T47D (cell line): ENCODE measurements around the gene IKZF3.
"Not testable (repeated sequence)": the region's sequence is repeated elsewhere in the genome, so short reads cannot be mapped to it uniquely, and the experiment has no call there.

Source experiments
- DNase-seq, 2 experiments: peaks; one replicate each; pipeline versions ENCODE4 v3.0.0 to v3.0.0-alpha.2; 2011 to 2012; ENCODE audit warnings: low read depth in 1 of 2, low spot score in 1 of 2
- JUND ChIP-seq: IDR thresholded peaks from 2 replicates; pipeline ENCODE4 v1.6.1; 2012; ENCODE audit warnings: low read depth
- in situ Hi-C: cut with HindIII; loops from 2 replicates; pipeline ENCODE4 v1.10.0; 2016; ENCODE audit warnings: low sequenced_read_pairs, low pct_unique_long_range_greater_than_20kb

The IKZF3 gene

GRCh38 chr17:39781031-39781860, 82.9 kb downstream of the IKZF3 start:
- DNase-seq, result no peak
- no peak for TF ChIP-seq JUND
- in situ Hi-C loops, result no loop called here

DNA sequence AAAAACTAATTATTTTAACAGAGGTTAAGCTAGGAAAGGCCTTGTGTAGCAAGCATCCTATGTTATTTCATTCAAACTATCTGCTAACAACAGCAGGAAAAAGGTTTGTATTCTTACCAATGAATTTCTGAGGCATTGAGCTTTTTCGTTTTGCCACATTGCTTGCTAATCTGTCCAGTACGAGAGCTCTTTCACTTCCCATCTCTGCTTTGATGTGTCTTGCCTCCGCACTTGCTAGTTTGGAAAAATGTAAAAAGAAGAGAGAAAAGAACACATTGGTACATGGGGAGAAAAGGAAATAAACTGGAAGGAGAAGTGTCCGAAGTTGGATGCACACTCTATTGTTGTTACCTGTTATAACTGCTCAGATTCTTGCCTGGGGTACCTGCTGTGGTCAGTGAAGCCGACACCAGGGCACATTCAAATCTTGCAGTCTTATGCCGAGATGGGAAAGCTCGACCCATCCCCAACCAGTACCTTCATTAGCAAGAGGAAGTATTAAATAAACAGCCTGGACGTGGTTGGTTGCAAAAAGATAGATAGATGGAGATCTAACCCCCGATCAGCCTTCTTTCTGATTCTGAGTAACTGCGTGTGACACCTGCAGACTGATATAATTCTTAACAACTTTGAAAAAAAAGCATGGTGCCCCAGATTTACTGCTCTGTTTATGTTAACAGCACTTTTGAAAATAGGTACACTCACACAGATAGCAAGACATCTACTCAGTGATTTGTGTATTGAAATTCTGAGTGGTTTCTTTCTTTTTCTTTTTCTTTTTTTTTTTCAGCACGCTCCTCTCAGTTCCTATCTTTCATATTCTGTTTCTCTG, 86.4 kb downstream of the IKZF3 start:
- in situ Hi-C loops, result no loop called here
- DNase-seq, result no peak
- TF ChIP-seq JUND, result no peak

DNA sequence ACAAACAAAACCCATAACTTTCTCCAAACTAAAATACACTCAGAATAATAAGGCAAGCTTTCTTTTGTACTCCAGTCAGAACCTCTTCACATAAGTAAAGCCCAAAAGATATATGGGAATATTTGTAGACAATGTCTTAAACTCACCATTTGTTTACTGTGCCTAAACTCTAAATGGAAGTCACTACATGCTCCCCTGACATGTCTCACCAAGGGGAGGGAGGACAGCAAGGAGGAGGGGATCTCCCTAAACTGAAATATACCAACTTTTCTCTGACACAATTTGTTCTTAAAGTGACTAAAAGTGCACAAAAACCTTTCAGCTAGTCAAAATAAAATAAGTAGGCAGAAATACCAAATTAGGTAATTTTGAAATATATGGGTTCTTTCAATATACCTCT, 87.9 kb downstream of the IKZF3 start:
- TF ChIP-seq JUND, result no peak
- DNase-seq, result no peak
- in situ Hi-C loops, result no loop called here

GRCh38 chr17:39775031-39775430, 89.1 kb downstream of the IKZF3 start:
- no peak for DNase-seq
- TF ChIP-seq JUND, result no peak
- in situ Hi-C loops, result no loop called here

DNA sequence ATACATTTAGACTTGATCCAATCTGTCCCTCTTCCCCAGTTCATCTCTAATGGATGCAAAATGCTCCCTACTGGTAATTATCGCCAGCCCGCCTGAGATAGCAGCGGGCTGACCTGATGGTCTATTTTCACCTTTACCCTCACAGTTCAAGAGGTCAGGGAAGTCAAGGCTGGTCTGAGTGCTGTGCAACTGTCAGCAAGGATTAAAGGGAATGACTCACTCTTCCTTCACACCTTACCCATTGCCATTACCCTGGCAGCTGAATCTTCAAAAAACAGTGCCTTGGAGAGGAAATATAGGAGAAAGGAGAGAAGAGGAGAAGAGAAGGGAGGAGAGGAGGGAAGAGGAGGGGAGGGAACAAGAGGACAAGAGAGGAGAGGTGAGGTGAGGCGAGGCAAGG, 90.1 kb downstream of the IKZF3 start:
- TF ChIP-seq JUND, result no peak

GRCh38 chr17:39772987-39773934, 90.9 kb downstream of the IKZF3 start:
- no peak for DNase-seq
- no peak for TF ChIP-seq JUND
- in situ Hi-C loops, result no loop called here

More for the DNA sequence above, 90.1 kb downstream of the IKZF3 start:
- DNase-seq, result no peak
- in situ Hi-C loops, result no loop called here

- no peak for TF ChIP-seq JUND
- in situ Hi-C loops, result no loop called here
- DNase-seq, result no peak
These were observed 91.7 kb downstream of the IKZF3 start for GRCh38 chr17:39772415-39772814.

DNA sequence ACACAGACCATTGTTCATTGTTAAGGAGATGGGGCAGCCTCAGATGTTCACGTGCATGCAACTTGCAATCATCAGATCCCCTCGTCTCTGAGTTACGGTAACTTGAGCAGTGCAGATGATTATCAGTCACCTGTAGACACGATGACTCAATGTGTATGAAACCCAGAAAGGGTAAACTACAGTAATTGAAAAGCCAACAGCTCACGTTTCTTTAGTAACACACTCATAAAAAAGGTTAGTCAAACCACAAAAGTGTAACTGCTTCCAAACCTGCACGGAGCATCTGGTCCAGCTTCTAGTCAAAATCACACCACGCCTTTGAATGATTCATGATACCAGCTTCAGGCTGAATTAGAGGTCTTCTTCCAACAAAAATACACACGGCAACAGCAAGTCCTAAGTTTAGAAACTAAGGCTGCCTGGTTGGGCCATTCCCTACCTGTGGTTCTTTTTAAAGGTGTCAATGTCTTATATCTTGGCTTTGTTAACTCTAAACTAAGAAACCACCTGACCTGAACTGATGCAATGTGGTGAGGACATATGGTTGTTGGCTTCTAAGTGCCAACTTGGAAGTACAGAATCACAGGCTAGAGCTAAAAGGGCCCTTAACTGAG, 94.0 kb downstream of the IKZF3 start:
- TF ChIP-seq JUND, result peak; percentile 51; the same call in 1 of the 2 replicates
- DNase-seq, result peak in 1 of 2 experiments; percentile 83
- in situ Hi-C loops, result no loop called here

DNA sequence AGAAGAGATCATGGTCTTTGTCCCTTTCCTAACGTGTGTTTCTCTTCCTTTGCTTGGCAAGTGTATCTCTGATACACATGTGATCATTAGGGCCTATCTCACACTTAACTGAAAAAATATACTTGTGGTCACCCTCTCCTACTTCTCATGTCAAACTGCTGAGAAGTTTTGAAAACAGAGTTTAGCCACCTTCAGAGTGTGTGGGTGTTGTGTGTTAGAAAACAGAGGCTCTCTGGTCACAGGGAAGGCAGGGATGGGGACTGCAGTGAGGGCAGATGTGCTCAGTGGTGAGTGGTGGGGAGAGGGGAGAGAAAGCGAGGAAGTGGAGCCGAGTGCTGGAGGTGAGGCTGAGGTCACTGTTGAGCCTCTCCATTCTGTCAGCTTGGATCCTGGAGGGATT, 97.0 kb downstream of the IKZF3 start:
- no peak for DNase-seq
- in situ Hi-C loops, result no loop called here
- TF ChIP-seq JUND, result no peak

DNA sequence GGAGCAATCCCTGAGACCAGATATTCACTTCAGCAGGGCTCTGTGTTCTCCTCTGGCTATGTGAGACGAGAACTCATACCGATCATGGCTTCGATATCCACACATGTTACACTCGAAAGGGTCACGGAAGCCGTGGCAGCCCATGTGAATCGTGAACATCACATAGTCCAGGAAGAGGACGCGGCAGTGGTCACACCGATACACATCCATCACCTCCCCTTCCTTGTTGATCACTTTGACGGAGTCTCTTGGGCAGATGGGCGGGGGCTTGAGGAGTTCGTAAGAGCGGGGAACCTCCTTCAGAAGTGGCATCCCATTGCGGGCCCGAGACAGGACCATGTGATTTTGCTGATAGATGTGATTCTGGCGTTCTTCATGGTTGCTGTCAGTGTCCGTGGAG, 98.3 kb downstream of the IKZF3 start:
- in situ Hi-C loops, result no loop called here
- TF ChIP-seq JUND, result no peak

DNA sequence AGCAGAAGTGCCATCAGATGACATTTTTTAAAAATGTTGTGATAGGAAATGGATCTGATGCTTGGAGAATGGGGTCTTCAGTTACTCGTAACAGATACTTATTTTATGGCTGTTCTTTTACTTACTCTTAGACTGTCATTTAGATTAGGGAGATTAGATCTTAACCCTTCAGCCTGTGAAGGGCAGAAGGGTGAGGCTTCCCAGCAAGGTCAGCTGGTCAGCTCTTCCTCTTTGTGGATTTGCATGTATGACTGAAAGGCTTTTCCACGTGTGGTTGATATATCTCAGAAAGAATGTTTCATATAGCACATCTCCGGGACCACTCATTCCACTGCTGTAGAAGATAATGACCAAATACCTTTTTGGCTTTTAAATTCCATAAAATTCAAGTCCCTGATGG, 98.9 kb downstream of the IKZF3 start:
- in situ Hi-C loops, result no loop called here

More for the DNA sequence above, 98.3 kb downstream of the IKZF3 start:
- no peak for DNase-seq

GRCh38 chr17:39764171-39764570, 99.9 kb downstream of the IKZF3 start:
- in situ Hi-C loops, DNase-seq: not testable (repeated sequence)

More for the DNA sequence above, 98.9 kb downstream of the IKZF3 start:
- no peak for DNase-seq
- TF ChIP-seq JUND, result no peak
